Glomerular endothelial cell (primary cell): ENCODE data around the gene DPPA2. TPM values are rescaled to one million over a fixed set of nuclear protein-coding genes. Genes with fewer than 3 reads are reported as not detected.
"Not testable (repeated sequence)": the region's sequence is repeated elsewhere in the genome, so short reads cannot be mapped to it uniquely, and the experiment has no call there.

Experiments
- DNase-seq: peaks from one replicate; pipeline ENCODE4 v3.0.0-alpha.2; 2011; ENCODE audit warnings: low read depth, low spot score; ENCODE audit errors: extremely low read depth
- total RNA-seq: library from RNA; depleted of rRNA; stranded (reverse); fragments of >200 nt; gene quantifications from 2 replicates; pipeline ENCODE4 v1.2.3, GENCODE V29; 2015

Gene DPPA2
- total RNA-seq = not detected in 2 replicates

DNA sequence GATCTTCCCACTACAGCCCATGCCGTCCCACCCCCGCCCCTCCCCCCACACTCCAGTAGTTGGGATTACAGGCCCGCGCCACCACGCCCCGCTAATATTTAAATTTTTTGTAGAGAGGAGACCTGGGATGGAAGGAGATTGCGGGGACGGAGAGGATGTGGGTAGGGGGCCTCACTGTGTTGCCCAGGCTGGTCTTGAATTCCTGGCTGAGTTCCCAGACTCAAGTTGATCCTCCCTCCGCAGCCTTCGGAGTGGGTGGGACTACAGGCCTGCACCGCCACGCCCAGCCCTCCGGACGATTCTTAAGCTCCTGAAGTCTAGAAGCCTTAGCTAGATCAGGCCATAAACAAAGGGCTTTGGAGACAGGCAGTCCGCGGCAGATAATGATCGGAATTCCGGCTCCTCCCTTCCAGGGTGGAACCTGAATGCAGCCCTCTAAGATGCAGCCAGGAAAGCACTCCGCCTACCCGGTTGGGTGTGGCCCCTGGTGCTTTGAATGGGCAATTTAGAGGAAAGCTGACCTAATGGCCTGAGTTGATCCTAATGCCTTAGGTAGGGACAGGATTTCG lies at the start of gene DPPA2:
Gene DPPA2, minus strand, starts transcription at position 356 of the 569 bp plus-strand sequence. CDS start 1,975 bp downstream, outside the sequence.
- no peak for DNase-seq

DNA sequence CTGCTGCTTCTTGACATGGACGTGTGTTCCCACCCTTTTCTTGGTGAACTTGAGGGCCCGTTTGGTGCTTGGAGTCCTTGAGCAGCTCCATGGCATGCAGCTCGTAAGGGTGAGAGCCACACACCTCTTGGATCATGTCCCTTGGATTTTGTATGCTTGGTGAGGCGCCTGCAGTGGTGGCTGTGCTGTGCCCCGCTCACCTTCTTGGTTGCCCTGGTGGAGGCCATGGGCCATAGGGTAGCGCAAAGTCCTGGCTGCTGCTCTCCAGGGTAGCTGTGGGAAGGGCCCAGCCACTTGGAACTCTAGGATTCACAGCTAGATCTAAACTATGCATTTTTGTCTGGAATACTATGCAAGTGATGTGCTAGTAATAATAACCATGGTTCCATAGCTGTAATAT lies 47.8 kb upstream of the DPPA2 start:
- DNase-seq = no peak

- no peak for DNase-seq
These were observed 47.3 kb upstream of the DPPA2 start for GRCh38 chr3:109363634-109364033.

GRCh38 chr3:109362823-109363222 lies 46.5 kb upstream of the DPPA2 start:
- no peak for DNase-seq

- not testable (repeated sequence) for DNase-seq
These were observed 42.5 kb upstream of the DPPA2 start for GRCh38 chr3:109358809-109359208.

DNA sequence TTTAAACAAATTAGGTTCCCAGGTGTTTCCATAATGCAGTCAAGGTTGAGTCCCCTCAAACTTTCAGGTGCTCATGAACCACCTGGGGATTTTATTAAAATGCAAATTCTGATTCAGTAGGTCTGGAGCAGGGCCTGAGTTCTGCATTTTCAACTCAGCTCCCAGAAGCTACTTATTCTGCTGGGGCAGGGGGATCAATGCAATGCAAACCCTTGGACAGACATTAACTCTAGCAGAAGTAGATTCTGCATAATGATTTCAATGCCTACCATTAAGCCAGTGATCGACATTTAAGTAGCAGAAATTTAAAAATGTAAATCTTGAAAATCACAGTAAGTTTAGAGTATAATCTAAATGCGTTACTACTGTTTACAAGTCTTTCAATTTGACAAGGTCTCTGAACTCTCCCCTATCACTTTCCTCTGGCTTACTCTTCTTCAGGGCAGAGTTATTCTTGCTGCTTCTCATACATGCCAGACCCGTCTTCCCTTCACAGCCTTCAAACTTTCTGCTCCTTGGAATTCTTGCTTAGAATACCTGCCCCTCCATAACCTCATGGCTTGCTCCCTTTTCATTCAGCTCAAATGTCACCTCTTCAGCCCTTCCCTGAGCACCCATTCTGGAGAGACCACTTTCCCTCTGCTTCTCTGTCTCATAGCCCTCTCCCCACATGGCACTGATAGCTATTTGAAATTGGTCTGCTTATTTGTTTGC lies 40.3 kb upstream of the DPPA2 start:
- no peak for DNase-seq

GRCh38 chr3:109355625-109356441 lies 39.5 kb upstream of the DPPA2 start:
- no peak for DNase-seq

DNA sequence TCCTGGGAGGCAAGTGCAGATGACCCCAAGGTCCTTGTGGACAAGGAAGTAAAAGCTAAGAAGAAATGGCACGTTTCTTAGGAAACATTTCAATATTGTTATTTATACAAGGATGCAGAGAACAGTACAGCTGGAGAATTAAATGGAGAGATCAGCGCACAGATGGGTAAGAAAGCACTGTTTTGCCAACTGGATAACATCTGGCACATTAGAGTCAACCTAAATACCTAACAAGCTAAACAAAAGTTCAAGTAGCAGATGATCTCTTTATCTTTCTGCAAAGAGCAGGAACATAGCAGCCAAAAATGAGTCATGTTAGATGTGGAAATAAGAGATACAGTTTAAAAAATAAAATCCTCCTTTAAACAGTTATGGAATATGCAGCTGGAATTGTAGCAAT lies 36.7 kb upstream of the DPPA2 start:
- no peak for DNase-seq

- no peak for DNase-seq
These were observed 34.9 kb upstream of the DPPA2 start for GRCh38 chr3:109351231-109351630.

DNA sequence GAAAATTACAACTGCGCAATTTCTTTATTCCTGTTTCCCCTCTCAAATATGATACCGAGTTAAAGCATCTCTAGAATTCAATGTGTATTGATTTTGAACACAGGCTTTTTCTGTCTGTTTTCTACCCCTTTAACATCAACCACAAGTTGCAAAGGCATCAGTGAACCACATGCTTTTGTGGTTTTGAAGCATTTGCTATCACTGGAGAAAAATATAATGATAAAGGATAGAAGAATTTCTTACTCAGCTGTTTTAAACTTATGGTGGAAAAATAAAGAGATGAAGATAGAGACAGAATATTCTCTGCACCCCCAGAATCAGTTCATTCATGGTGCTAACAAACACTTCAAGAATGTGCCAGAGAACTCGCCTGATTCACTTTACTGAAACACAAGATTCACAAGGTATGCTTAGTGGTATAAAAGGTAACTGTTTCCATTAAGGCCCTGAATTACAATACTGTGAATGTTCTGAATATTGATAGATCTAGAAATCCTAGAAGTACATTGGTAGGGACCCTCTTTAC lies 30.5 kb upstream of the DPPA2 start:
- DNase-seq = no peak

GRCh38 chr3:109346099-109346498 lies 29.8 kb upstream of the DPPA2 start:
- DNase-seq = no peak

- DNase-seq = no peak
These were observed 23.7 kb upstream of the DPPA2 start for GRCh38 chr3:109339714-109340648.

GRCh38 chr3:109339197-109339596 lies 22.9 kb upstream of the DPPA2 start:
- DNase-seq = no peak

- no peak for DNase-seq
These were observed 22.0 kb upstream of the DPPA2 start for GRCh38 chr3:109338322-109338721.

- no peak for DNase-seq
These were observed 21.1 kb upstream of the DPPA2 start, which contains the start of gene DPPA4 for GRCh38 chr3:109337393-109337792. Gene DPPA4, minus strand, starts transcription at chr3:109337546. Its CDS starts 29 bp downstream, at chr3:109337517.

DNA sequence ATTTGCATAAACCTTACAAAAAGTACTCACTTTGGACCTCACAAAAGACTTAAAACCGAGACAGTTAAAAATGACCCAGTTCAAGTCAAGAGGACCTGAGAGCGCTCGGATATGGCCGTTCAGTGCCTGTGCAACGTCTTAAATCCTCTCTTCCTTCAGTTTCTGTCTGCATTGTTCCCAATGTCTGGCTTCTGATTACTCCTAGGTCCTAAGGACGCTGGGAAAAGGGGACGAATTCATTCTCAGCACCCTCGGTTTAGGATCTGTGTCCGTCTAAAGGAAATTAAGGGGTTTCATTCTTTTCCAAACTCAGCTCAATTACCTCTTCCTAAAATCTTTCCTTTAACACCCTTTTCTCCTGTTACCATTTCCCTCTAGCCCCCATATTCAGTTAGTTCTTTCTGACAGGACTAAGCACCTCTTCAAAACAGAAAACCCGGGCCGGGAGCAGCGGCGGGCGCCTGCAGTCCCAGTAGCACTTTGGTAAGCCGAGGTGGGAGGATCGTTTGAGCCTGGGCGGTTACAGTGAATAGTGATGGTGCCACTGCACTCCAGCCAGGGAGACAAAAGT lies 20.1 kb upstream of the DPPA2 start:
- no peak for DNase-seq

GRCh38 chr3:109334572-109334971 lies 18.3 kb upstream of the DPPA2 start:
- no peak for DNase-seq

GRCh38 chr3:109331692-109332091 lies 15.4 kb upstream of the DPPA2 start:
- DNase-seq = no peak

- DNase-seq = no peak
These were observed 14.1 kb upstream of the DPPA2 start for GRCh38 chr3:109330405-109330804.

- no peak for DNase-seq
These were observed 11.9 kb upstream of the DPPA2 start for GRCh38 chr3:109328202-109328601.
